GM12874 (cell line): Measurements from ENCODE around the gene RBM15B.

ENCODE experiments used
- TF ChIP-seq, protein P1 (sequence below): IDR thresholded peaks from 2 replicates; pipeline ENCODE4 v1.5.1; 2011; ENCODE audit warnings: low read depth, mild to moderate bottlenecking, control low read depth, low read length, moderate library complexity; ENCODE audit not compliant: insufficient read depth

Gene RBM15B

DNA sequence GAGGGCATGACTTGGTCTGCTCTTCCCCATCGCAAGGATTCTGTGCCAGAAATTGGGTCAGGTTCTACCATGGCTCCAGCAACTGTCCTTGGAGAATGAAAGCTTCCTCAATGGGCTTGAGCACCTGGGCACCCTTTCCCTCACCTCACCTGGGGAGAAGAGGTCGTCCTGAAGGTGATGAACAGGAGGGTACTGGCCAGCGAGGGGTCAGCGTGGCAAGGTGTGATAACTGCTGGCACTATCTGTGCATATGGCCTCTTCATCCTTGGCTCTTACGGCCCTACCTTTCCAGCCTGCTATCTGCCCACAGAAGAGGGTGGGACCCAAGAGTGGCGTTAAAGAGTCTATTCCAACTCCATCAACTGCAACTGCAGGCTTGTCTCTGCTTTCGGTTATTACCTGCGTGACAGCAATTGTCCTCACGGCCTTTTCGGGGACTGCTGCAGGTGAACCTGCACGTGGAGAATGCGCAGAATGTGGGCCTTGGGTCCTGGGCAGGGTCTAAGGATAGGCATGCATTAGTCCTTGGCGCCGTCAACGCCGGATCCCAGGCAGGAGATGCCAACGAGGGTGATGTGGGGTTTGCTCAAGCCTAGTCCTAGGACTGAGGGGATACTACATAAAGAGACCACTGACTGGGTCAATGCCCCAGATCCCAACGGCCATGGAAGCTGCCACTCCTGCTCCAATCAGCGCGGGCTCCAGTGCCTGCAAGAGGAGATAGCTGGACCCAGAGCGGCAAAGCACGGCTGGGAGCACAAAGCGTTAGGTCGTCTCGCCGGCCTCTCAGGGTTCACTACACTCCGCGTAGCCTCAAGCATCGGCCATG lies 625 bp upstream of the RBM15B start:
- TF ChIP-seq, protein P1, sequence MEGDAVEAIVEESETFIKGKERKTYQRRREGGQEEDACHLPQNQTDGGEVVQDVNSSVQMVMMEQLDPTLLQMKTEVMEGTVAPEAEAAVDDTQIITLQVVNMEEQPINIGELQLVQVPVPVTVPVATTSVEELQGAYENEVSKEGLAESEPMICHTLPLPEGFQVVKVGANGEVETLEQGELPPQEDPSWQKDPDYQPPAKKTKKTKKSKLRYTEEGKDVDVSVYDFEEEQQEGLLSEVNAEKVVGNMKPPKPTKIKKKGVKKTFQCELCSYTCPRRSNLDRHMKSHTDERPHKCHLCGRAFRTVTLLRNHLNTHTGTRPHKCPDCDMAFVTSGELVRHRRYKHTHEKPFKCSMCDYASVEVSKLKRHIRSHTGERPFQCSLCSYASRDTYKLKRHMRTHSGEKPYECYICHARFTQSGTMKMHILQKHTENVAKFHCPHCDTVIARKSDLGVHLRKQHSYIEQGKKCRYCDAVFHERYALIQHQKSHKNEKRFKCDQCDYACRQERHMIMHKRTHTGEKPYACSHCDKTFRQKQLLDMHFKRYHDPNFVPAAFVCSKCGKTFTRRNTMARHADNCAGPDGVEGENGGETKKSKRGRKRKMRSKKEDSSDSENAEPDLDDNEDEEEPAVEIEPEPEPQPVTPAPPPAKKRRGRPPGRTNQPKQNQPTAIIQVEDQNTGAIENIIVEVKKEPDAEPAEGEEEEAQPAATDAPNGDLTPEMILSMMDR, result no peak; the same call in 1 of the 2 replicates

DNA sequence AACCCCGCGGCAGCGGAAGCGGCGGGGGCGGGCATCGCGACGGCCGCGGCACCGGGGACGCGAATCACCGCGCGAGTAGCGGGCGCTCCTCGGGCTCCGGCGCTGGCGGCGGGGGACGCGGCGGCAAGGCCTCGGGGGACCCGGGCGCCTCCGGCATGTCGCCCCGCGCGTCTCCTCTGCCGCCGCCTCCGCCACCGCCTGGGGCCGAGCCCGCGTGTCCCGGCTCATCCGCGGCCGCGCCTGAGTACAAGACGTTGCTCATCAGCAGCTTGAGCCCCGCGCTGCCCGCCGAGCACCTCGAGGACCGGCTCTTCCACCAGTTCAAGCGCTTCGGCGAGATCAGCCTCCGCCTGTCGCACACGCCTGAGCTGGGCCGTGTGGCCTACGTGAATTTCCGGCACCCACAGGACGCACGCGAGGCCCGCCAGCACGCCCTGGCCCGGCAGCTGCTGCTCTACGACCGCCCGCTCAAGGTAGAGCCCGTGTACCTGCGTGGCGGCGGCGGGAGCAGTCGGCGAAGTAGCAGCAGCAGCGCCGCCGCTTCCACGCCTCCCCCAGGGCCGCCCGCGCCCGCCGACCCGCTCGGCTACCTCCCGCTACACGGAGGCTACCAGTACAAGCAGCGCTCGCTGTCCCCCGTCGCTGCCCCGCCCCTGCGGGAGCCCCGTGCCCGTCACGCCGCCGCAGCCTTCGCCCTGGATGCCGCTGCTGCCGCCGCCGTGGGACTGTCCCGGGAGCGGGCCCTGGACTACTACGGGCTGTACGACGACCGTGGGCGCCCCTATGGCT lies 675 bp downstream of the RBM15B start:
- TF ChIP-seq, protein P1, result no peak

DNA sequence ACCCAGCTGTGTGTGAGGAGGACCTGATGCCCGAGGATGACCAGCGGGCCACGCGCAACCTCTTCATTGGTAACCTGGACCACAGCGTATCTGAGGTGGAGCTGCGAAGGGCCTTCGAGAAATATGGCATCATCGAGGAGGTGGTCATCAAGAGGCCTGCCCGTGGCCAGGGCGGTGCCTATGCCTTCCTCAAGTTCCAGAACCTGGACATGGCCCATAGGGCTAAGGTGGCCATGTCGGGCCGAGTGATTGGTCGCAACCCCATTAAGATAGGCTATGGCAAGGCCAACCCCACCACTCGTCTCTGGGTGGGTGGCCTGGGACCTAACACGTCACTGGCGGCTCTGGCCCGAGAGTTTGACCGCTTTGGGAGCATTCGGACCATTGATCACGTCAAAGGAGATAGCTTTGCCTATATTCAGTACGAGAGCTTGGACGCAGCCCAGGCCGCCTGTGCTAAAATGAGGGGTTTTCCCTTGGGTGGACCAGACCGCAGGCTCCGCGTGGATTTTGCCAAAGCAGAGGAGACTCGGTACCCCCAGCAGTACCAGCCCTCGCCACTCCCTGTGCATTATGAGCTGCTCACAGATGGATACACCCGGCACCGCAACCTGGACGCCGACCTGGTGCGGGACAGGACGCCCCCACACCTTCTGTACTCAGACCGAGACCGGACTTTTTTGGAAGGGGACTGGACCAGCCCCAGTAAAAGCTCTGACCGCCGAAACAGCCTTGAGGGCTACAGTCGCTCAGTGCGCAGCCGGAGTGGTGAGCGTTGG lies 1.5 kb downstream of the RBM15B start:
- TF ChIP-seq, protein P1, result no peak

DNA sequence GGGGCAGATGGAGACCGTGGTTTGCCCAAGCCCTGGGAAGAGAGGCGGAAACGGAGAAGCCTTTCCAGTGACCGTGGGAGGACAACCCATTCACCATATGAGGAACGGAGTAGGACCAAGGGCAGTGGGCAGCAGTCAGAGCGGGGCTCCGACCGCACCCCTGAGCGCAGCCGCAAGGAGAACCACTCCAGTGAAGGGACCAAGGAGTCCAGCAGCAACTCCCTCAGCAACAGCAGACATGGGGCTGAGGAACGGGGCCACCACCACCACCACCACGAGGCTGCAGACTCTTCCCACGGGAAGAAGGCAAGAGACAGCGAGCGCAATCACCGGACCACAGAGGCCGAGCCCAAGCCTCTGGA lies 2.0 kb downstream of the RBM15B start:
- TF ChIP-seq, protein P1, result no peak

DNA sequence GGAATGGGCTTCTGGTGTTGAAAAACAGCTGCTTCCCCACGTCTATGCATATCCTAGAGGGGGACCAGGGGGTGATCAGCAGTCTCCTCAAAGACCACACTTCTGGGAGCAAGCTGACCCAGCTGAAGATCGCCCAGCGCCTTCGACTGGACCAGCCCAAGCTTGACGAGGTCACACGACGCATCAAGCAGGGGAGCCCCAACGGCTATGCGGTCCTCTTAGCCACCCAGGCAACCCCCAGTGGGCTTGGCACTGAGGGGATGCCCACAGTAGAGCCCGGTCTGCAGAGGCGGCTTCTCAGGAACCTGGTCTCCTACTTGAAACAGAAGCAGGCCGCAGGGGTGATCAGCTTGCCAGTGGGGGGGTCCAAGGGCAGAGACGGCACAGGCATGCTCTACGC lies 2.5 kb downstream of the RBM15B start:
- TF ChIP-seq, protein P1, result no peak

DNA sequence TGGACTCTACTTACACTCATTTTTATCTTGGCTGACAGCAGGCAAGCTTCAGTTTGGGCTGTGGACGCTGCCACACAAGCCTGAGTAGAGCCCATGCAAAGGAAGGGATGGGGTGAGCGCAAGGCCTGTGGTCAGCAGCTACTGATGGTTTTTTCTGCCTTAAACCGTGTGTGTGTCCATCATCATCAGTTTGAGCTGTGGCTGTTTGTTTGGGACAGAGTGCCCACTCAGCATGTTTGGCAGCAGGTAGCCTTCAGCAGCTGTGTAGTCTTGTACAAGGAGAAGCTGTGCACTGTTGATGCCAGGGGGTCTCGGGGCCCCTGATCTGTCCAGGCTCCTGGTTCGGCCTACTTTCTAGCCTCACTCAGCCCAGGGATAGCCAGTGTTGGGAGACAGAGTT lies 3.5 kb downstream of the RBM15B start:
- TF ChIP-seq, protein P1, result no peak
